GM21515 (cell line): ENCODE data around the gene KAT8.
"Not testable (repeated sequence)": the region's sequence is repeated elsewhere in the genome, so short reads cannot be mapped to it uniquely, and the experiment has no call there.

Experiments used
- ATAC-seq: cut with Tn5 transposase; IDR thresholded peaks from one replicate; pipeline ENCODE4 v1.9.1; 2021; ENCODE audit not compliant: unreplicated experiment

KAT8 gene

DNA sequence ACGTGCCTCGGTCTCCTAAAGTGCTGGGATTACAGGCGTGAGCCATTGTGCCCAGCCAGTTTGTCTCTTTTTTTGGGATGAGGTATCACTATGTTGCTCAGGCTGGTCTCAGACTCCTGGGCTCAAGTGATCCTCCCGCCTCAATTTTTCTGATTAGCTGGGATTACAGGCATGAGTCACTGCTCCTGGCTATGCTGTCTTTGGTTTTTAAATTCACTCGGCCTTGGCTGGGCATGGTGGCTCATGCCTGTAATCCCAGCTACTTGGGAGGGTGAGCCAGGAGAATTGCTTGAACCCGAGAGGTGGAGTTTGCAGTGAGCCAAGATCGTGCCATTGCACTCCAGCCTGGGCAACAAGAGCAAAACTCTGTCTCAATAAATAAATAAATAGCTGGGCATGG lies 27.0 kb downstream of the KAT8 start:
- not testable (repeated sequence) for ATAC-seq

DNA sequence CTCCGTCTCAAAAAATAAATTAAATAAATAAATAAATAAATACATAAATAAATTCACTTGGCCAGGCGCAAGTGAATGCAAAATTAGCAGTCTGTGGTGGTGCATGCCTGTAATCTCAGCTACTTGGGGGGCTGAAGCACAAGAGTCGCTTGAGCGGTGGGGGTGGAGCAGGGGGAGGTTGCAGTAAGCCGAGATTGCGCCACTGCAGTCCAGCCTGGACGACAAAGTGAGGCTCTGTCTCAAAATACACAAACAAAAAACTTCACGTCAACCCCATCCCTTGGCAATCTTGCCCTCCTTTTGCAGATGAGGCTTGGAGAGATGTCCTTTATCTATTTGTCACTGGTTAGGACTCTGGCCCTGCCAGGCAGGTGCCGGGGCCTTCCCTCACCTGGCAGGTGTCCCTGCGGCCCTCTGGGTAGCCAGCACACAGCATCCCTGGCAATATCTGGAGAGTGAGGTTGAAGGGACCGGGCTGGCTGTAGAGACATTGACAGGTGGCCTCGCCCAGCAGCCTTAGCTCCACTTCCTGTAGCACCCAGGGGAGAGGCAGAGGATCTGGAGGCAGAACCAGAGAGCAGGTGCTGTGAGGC lies 28.0 kb downstream of the KAT8 start:
- ATAC-seq = no peak

DNA sequence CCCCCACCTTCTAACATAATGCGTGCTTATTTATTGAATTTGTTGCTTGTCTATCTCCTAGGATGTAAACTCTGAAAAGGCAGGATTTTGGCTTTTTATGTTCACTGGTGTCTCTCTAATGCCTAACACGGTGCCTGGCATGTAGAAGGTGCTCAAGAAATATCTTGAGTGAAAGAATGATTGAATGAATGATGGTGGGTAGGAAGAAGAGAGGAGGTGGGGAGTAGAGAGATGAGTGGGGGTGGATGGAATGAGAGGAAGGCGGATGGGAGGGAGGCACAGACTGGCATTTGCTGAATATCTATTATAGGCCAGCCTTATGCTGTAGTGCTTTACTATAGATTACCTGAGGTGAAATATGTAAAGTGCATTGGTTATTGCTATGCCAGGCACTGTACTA lies 30.1 kb downstream of the KAT8 start:
- ATAC-seq = no peak

DNA sequence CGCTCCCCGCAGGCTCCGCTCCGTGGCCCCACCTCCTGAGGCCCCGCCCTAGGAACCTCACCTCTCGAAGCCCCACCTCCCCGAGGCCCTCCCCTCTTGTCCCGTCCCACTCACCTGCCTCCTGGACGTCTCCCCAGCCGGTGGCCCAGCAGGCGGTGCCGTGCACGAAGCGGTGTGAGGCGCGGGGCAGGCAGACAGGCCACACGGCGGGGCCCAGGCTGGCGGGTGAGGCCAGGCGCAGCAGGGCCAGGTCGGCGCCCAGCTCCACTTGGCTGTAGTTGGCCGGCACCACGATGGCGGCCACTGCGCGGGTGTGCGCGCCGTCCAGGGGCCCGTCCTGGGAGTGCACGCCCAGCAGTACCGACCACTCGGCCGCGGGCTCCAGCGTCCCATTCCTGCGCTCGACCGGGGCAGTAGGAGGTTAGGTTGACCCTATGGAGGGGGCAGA lies 30.8 kb downstream of the KAT8 start:
- ATAC-seq = no peak

DNA sequence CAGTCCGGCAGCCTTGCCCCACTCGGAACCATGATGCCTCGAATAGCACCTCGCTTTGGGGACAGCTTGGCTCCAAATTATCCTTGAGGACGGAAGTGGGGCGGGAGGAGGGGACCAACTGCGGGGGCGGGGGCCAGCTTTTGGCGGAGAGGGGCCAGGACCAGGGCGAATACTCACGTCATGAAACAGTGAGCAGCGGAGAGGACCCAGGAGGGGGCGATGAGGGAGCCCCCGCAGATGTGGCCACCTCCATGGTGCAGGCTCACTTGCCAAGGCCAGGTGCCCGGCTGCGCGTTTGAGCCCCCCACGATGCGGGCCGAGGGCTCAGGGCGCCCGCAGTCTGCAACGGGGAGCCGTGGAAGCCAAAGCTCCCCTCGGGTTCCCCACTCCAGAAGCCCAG lies 31.4 kb downstream of the KAT8 start:
- ATAC-seq = no peak

DNA sequence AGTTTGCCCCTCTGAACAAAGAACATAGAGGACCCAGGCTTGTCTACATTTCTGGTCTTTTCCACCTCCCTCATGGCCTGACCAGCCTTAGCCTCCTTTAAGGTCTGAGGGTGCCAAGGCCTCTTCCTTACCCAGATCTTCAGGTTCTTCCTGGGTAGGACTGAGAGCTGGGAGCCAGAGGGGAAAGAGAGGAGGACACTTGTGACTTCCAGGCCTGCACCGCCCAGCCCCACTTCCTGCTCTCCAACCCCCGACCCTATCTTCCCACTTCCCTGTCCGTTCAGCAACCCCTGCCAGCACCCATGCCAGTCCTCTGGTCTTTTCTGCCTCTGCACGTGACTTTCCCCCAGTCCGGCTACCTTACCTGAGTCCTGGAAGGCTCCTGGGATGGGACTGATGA lies 31.9 kb downstream of the KAT8 start:
- ATAC-seq = no peak

DNA sequence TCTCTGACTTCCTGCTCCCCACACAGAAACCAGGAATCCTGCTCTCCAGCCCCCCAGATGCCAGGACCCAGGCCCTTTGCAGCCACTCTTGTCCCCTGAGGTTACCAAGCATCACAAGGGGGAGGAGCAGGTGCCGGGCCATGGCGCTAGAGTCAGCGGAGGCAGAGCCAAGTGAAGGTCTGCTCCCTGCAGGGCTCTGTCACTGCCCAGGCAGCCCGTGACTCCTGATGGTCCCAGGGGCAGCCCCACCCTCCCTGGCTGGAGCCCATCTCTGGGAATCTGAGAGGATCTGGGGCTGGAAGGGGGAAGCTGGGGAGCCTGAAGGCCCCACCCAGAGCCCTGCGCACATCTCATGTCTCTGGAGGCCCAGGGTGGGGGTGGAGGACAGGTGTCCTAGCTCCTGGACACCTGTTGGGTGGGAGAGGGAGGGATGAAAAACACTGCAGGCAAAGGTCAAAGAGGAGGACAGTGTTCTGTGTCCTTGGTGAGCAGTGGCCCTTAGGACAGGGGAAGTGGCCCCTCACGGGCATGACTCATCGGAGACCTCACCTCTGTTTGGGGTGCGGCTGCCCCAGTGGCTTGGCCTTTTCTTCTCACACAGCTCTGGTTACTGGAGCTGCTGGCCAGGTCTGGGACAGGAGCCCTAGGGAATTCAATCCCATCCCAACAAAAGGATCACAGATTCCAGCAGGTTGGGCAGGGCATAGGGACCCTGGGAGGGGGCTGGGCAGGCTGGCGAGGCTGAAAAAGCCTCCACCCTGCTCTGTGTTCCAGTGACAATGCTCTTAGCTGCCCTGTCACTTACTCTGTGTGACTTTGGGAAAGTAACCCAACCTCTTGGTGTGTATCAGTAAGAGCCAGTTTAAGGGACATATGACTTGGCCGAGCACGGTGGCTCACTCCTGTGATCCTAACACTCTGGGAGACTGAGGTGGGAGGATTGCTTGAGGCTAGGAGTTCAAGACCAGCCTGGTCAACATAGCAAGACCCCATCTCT lies 32.7 kb downstream of the KAT8 start, which contains the start of gene PRSS36:
Gene PRSS36, minus strand, starts transcription at position 173 of the 997 bp plus-strand sequence. Its CDS starts 31 bp downstream, at position 142.
- ATAC-seq = no peak

DNA sequence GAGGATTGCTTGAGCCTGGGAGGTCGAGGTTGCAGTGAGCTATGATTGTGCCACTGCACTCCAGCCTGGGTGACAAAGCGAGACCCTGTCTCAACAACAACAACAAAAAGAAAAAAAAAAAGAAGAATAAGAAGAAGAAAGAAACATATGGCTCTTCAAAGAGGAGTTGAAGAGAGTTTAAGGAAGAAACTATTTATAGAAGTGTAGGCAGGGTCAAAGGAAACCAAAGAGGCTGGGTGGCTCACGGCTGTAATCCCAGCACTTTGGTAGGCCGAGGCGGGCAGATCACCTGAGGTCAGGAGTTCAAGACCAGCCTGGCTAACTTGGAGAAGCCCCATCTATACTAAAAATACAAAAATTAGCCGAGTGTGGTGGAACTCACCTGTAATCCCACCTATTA lies 33.5 kb downstream of the KAT8 start:
- ATAC-seq = not testable (repeated sequence)

DNA sequence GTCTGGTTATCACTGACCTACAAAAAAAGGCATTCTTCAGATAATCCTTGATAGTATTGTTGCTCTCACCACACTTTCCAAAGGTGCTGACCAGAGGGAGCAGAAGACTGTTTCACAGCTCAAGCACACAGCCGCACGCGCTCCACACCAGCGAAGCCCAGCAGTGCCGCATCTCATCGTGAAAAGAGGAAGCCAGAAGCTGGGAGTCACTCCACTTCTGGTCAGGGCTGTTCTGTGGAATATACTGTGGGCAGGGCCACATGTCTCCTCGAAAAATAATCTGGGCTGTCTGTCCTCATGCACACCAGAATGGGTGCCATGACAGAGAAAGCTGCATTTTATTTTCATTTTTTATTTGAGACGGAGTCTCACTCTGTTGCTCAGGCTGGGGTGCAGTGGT lies 39.7 kb downstream of the KAT8 start:
- ATAC-seq = no peak

DNA sequence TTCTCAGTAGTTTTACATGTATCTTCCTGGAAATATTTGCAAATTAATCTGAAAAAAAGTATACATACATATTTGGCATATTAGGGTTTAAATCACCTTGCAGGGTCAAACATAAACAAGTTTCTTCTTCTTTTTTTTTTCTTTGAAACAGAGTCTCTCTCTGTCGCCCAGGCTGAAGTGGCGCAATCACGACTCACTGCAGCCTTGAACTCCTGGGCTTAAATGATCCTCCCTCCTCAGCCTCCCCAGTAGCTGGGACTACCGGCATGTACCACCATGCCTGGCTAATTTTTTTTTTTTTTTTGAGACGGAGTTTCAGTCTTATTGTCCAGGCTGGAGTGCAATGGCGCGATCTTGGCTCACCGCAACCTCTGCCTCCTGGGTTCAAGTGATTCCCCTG lies 49.9 kb downstream of the KAT8 start:
- no peak for ATAC-seq

DNA sequence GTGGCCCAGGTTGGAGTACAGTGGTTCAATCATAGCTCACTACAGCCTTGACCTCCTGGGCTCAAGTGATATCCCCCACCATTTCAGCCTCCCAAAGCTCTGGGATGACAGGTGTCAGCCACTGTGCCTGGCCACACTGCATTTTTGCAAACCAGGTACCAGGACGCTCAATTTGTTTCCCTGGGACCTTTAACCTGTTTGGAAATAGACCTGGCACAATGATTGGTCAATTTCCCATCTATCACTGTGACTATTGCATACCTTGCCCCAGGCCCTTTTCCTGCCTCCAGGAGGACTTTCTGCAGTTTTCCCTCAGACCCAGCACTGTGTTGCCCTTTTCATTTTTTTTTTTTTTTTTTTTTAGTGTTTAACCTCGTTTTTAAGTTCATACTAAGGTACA lies 51.4 kb downstream of the KAT8 start:
- no peak for ATAC-seq

DNA sequence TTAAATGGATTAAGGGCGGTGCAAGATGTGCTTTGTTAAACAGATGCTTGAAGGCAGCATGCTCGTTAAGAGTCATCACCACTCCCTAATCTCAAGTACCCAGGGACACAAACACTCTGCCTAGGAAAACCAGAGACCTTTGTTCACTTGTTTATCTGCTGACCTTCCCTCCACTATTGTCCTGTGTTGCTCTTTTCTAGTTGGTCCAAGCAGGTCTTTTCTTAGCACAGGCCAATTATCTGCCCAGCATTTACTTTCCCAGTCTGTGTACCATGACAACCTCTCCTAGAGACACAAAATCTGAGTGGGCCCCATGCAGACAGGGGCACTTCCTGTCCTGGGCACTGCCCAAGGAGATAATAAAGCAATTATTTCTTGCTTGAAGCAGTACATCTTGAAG lies 52.6 kb downstream of the KAT8 start:
- ATAC-seq = not testable (repeated sequence)

DNA sequence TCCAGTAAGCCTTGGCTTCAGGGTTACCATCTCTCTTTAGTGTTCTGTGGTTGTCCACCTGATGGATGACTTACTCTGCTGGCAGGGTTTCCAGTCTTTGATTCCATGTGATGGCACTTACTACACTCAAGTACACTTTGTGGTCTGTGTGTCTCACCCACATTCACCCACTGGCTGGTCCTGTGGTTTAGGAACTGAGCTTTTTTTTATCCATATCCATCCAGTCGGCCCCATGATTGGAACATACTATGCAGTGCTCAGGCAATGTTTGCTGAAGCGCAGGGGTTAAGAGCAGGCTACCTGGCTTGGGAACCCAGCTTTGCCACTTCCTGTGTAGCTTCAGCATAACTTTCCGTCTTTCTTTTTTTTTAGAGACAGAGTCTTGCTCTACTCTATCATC lies 59.7 kb downstream of the KAT8 start:
- ATAC-seq = no peak

DNA sequence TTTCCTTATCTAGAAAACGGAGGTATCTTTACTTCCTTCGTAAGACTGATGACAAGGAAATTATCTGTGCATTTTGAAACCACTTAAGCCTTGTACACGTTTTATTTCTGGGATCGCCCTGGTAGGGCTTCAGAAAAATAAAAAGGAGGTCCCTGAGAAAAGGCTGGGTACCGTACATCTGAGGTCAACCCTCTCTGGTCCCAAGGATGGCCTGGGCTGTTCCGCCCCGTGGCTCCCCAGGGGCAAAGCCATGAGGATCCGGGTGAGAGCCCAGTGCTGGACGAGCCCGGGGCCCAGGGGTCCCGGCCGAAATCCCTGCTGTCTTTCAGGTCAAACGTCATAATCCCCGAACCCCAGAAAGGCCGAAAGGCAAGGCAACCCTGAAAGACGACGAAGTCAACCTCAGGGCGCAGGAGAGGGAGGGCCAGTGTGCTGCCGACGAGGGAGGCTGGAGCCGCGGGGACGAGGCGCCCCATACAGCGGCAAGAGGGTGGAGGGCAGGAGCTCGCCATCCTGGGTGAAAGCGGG lies 61.8 kb downstream of the KAT8 start:
- ATAC-seq = no peak

DNA sequence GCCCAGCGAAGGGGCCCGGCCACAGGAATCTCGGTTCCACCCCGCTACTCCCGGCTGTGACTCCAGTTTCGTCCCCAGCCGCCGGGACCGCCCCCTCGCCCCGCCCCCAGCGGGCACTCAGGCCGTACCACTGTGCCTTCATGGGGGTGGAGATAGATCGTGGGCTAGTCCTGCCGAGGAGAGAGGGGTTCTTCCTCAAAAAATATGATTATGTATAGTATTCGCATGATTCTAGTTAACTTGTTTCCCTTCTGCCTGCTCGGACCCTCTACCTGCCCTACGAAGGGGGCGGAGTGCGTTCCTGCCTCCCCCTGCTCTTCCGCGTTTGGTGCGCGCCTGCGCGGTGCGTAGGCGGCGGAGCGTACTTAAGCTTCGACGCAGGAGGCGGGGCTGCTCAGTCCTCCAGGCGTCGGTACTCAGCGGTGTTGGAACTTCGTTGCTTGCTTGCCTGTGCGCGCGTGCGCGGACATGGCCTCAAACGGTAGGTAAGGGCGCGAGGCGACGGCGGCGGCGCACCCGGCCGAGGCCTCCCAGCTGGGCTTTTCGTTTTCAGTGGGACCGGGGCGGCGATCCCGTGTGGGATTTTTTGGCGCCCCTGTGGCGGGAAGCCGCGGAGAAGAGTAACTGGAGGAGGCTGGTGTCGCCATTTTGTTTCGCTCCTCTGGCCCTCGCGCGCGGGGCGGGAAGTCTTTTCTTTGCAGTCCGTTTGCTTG lies 62.4 kb downstream of the KAT8 start, which contains the start of gene FUS:
Gene FUS, plus strand, starts transcription at position 393 of the 713 bp plus-strand sequence. Its CDS starts 76 bp downstream, at position 469.
- peak; percentile 57 for ATAC-seq
